NK-92 treated with Interleukin-12 subunit alpha and Interleukin-12 subunit beta, amount 100 ng/mL, for 24 hours (cell line): Measurements from ENCODE around the gene BAG3.
"Not testable (repeated sequence)": the region's sequence is repeated elsewhere in the genome, so short reads cannot be mapped to it uniquely, and the experiment has no call there.

Experiments used
- DNase-seq: peaks from one replicate; lab custom pipeline; 2025; lab: John Stamatoyannopoulos, UW

Gene BAG3

GRCh38 chr10:119694608-119695007 lies 43.4 kb downstream of the BAG3 start:
- no peak for DNase-seq

DNA sequence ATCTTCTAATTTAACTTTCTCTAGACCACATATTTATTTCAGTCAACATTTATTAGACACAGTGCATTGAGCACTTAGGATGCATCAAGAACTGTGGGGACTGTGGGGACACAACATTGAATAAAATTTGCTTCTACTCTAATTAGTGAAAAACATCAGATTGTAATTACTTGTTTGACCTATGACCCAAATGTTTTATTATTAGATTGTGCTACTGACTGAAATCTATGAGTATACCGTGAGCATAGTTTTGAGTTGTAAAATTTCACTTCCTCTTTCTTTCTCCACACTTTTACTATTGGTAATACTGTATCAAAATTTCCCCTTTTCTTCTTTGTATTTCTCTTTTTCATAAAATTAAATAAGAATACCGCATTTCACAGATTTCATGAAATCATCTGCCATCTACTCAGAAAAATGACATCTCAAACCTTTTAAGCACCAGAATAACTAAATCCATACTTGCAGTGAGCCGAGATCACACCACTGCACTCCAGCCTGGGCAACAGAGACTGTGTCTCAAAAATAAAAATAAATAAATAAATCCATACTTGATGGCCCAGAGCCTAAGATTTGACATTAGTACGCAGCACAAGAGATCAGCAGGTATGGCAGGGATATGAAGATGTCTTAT lies 49.3 kb downstream of the BAG3 start:
- DNase-seq: no peak

- no peak for DNase-seq
Observed at GRCh38 chr10:119701861-119702260, 50.7 kb downstream of the BAG3 start.

- no peak for DNase-seq
Observed at GRCh38 chr10:119702583-119702982, 51.4 kb downstream of the BAG3 start.

DNA sequence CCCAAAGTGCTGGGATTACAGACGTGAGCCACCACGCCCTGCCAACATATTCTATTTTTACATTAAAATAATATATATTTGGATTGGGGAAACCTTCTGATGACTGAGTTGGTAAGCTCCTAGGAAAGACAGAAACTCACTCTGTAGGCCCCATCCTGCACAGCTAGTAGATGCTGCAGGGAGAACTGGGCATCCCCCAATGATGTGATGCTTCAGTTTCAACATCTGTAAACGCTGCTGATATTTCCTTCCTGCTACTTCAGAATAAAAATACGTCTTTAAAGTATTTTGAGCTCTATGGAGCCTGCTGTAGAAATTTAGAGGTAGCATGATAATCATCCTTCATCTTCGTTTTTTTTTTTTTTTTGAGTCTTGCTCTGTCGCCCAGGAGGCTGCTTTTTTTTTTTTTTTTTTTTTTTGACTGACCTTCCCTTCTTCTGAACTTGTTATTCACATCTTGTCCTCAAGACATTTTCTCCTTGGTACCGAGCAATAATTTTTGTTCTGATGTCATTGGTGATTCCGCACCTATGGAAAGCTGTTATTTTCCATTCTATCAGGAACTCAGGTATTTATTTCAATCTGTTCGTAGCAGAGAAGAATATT lies 52.8 kb downstream of the BAG3 start:
- no peak for DNase-seq

DNA sequence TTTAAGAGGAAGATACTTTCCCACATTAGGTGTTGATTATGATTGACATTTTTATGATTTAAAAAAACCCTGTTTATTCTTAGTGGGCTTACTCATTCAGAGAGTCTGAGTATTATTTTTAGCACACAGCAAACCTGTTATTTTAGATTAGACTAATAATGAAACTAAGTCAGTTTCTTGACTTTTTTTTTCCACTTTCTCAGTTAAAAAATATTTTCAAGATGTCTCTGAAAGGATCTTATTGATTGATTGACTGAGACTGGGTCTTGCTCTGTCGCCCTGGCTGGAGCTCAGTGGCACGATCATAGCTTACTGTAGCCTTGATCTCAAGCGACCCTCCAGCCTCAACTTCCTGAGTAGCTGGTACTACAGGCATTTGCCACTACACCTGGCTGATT lies 54.3 kb downstream of the BAG3 start:
- DNase-seq: no peak

GRCh38 chr10:119706521-119707278 lies 55.5 kb downstream of the BAG3 start:
- no peak for DNase-seq

- DNase-seq: not testable (repeated sequence)
Observed at GRCh38 chr10:119707331-119707730, 56.2 kb downstream of the BAG3 start.

DNA sequence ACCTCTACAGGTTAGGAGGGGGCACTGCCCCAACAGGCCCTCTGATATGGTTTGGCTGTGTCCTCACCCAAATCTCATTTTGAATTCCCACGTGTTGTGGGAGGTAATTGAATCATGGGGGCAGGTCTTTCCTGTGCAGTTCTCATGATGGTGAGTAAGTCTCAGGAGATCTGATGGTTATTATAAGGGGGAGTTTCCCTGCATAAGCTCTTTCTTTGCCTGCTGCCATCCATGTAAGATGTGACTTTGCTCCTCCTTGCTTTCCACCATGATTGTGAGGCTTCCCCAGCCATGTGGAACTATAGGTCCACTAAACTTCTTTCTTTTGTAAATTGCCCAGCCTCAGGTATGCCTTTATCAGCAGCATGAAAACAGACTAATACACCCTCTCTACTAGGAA lies 59.8 kb downstream of the BAG3 start:
- DNase-seq: not testable (repeated sequence)

DNA sequence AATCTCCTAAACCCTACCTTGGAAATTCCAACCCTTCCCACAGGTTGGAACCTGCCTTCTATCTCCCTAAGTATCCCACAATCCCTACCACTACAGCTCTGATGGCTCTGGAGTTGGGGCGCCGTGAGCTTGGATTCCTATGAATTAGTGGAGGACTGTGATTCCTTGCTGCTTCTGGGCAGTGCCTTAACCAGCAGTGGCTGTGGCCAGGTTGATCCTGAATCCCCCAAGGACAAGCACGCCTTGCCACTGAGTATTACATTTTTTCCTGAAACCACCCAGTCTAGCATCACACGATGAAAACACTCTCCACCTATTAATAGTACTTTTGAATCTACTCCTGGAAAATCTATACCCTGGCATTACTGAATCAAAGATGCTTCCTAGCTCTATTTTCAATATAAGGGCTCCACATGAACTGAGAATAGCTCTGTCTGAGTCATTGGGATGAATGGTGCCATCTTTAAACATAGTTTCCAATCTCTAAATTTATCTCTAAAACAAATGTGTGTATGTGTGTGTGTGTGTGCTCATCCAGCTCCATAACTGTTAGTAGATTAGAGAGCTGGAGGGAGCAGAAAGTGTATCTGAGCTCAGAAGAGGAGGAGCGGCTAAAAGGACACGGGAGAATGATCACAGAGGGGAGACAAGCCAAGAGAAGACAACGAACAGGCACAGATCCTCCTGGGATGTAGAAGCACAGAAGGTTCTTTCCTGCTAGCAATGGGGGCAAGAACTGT lies 62.7 kb downstream of the BAG3 start:
- no peak for DNase-seq

GRCh38 chr10:119714484-119714816 lies 63.3 kb downstream of the BAG3 start:
- no peak for DNase-seq

DNA sequence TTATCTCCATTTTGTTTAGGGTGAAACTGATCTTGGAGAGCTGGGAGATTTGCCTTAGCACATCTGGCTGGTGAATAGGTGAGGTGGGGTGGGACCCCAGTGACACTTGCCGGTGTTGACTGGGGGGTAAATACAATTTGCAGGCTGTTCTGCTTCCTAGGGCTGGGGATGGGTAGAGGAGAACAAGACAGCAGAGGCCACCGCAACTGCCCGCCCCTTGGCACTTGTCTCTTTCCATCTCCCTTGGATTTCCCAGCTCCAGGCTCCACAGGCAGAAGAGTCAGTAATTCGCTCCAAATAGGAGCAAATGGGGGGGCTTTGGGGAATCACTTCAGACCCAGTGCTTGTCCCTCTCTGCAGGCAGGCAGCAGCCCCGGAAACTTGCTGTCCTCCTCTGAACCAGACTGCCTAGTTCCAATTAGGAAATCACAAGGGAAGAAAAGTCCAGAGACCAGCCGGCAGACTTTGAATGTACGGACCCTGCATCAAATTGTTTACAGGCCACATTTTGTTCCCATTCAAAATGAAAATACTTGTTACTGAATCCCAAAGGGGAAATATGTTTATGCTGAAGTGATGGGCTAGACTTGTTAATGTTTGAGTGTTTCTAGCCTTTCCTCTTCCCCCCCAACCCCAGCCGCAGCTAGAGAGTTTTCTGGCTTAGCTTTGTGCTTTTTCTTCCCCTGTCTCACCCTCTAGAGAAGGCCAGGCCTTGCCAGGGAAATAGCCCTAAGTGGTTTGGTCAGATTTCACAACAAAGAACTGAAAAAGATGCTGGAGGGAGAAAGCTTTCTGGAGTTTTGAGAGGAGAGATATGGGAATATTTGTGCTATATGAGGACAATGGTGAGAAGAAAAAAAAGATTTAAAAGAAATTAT lies 64.7 kb downstream of the BAG3 start:
- DNase-seq: no peak

DNA sequence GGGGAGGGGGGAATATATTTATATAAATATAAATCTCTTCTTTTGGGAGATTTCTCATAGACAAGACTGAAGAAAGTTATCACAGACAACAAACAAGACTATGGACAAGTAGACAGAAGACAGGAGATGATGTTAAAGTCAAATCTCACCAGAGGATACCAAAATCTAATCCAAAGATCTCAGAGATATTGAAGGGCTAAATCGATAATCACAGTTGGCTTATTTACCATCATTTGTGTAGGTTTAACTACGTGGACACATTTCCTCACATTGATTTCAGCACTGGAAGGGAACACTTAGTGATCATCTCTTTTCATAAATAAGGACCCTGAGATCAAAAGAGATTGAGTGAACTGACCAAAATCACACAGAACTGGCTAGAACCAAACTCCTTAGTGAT lies 72.0 kb downstream of the BAG3 start:
- DNase-seq: no peak

DNA sequence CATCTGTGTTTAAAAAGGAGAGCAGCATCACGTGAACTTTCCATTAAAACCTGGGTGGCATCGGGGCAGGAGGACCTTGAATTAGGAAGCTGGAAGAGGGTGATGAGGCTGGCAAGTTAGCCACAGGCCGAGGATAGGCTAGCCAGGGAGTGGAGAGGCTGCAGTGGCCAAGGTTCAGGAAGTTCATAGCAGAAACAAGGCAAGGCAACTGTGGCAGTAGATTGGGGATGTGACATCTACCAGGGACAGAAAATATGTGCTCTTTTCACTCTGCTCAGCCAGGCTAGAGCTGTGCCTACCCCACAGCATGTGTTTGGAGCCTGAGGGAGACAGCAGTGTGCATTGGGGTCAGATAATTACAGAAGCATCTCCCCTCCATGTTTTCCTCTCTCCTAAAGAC lies 72.4 kb downstream of the BAG3 start:
- no peak for DNase-seq

DNA sequence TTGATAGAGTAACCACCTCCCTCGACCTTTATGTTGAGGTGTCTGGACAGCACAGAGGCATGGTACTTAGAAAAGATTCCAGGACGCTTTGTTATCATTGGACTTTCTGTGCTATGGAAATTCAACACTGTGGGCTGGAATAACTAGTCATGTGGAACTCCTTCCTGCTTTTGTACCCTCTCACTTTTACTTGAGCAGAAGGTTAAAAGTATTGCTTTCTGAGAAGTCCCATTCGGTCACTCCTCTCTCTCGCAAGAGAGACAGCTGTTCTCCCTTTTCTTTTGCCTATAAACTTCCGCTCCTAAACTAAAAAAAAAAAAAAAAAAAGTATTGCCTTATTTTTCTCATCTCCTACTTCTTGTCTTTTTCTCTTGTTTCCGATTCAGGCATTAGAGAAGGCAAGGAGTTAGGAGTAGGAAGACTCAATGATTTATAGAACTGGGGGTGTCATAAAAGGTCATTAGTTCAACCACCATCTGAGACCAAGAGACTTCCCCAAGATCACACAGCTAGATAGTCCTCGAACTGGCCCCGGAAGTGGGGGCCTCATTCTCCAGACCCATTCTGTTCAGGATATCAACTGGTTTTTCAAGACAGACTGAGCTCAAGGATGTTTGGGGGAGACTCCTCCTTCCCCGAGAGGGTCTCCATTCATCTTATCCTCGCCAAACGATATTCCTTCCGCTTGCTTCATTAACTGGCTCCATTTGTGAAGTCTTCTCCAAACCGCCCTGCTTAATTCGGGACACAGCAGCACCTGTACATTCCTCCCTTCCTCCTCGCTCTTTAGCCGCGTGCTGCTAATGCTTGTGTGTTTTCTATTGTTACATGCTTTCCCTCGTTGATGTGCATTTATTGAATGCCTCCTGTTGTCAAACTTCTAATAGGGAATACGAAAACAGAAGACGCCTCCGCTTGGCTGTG lies 73.7 kb downstream of the BAG3 start:
- DNase-seq: no peak

DNA sequence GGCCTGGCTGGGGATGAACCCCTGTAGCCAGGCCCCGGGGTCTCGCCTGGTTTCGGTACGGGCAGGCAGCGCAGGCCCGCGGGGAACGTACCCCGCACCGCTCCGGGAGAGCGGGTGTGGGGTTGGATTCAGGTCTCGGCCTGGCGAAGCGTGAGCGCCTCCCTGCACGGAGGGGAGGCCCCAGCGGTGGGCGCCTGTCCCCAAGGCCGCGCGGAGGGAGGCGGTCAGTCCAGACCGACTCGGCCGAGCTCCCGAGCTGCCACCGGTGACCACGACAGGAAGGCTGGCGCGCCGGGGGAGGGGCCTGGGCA lies 74.3 kb downstream of the BAG3 start:
- DNase-seq: no peak

GRCh38 chr10:119725828-119726675 lies 74.9 kb downstream of the BAG3 start, which contains the start of gene INPP5F:
TSS of gene INPP5F (plus strand) at chr10:119726050. CDS start at chr10:119726263, 213 bp downstream.
- DNase-seq: peak; percentile 87

- DNase-seq: no peak
Observed at GRCh38 chr10:119726676-119727261, 75.6 kb downstream of the BAG3 start.
